ENCODE data around the gene ZNF462. TPM values are rescaled to one million over a fixed set of nuclear protein-coding genes. Genes with fewer than 3 reads are reported as not detected.

ZNF462 gene
- total and polyA plus RNA-seq, 2 of the 4 experiments (the other 2 are of a cell fraction), result 6.1 to 18.8 TPM

DNA sequence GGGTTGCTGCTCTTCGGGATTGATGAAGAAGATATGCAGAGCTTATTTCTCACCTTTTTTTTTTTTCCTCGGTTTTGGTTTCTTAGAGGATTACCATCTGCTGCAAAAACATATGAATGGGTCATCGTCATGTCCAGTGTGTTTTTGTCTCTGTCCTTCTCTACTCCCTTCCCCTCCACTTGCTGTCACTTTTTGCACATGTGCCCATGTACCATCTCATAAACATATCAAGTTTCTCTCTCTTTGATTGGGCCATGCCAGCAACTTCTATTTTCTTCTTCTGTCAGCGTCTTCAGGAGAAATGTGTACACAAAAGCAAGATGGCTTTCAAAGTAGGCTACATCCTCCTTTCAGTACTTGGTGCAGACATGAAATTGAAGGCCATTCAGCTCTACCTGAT, 57.1 kb downstream of the ZNF462 start:
- Histone ChIP-seq H2AK5ac (ENCODE audit: low read depth, low read length) (peak overlapping the region; percentile 77), H3K4me3 (ENCODE audit: insufficient read depth, low read depth, low read length) (no peak overlapping the region), H3K27ac (ENCODE audit: insufficient read depth, low read length) (peak overlapping the region; percentile 29; the same call in 1 of the 2 replicates), H3K79me1 (ENCODE audit: low read depth in 1 of 2, low read length in 2 of 2) (peaks cover 10 to 38% of the 10 kb centered on the region in 2 experiments; a peak in 3 of 4 replicates), H4K91ac (ENCODE audit: insufficient read depth, low read depth, low read length) (peak overlapping the region; percentile 46; the same call in 1 of the 2 replicates), H4K8ac (ENCODE audit: low read depth in 2 of 2, low read length in 2 of 2) (peak overlapping the region in 1 of 2 experiments; percentile 61; a peak in 1 of 4 replicates), H3K4me2 (ENCODE audit: low read depth, low read length) (no peak overlapping the region), H3K23ac (ENCODE audit: low read depth, low read length) (no peak overlapping the region), H4K5ac (ENCODE audit: low read depth, low read length) (peak overlapping the region; percentile 73), H3K9me3 (ENCODE audit: control insufficient read depth, insufficient read depth, low read length) (no peaks in the 10 kb centered on the region), H2AFZ (replicated peaks; ENCODE audit: low read length, poor library complexity) (no peak overlapping the region), H3K9ac (ENCODE audit: low read depth, low read length) (no peak overlapping the region), H4K20me1 (ENCODE audit: insufficient read depth, low read length) (no peaks in the 10 kb centered on the region; the same call in 1 of the 2 replicates), H2BK20ac (ENCODE audit: low read depth, low read length) (0 out of 2 replicates have a peak overlapping the region, but pooled peaks have one; percentile 6), H3K9me1 (ENCODE audit: insufficient read depth, low read length) (no peaks in the 10 kb centered on the region; the same call in 1 of the 2 replicates), H2BK15ac (ENCODE audit: low read depth, low read length) (0 out of 3 replicates have a peak overlapping the region, but pooled peaks have one; percentile 27), H2AK9ac (replicated peaks; ENCODE audit: low read depth, low read length, poor library complexity) (no peak overlapping the region), H3K36me3 (ENCODE audit: control insufficient read depth, insufficient read depth, low read length) (peaks cover 10% of the 10 kb centered on the region), H3K27me3 (ENCODE audit: control insufficient read depth, insufficient read depth, low read length) (no peaks in the 10 kb centered on the region), H2BK120ac (ENCODE audit: low read depth, low read length) (peak overlapping the region; percentile 13), H2BK5ac (ENCODE audit: low read depth, low read length, poor library complexity, severe bottlenecking) (peak overlapping the region; percentile 85), H3K18ac (ENCODE audit: low read depth, low read length) (peak overlapping the region; percentile 63), H3K4ac (ENCODE audit: low read depth, low read length) (peak overlapping the region; percentile 42; the same call in 1 of the 2 replicates), H3K56ac (ENCODE audit: extremely low read depth, insufficient read depth, low read length) (no peak overlapping the region), H3K4me1 (ENCODE audit: control insufficient read depth, insufficient read depth, low read length) (peaks cover 18% of the 10 kb centered on the region), H3K14ac (replicated peaks; ENCODE audit: low read depth, low read length) (0 out of 2 replicates have a peak overlapping the region, but pooled peaks have one; percentile 13)
- WGBS, 2 experiments (ENCODE audit: extremely low coverage in 2 of 2, insufficient read length in 1 of 2), result no CpG with 5 or more reads among the region's 4 CpGs
- dilution Hi-C loops (cut with HindIII; ENCODE audit: low sequenced_read_pairs, unreplicated experiment), result no loop called here
- no TSS peak for BruUV-seq (replicated peaks)
- CTCF ChIA-PET, result interaction anchor here (0.6 kb wide), 1 partner anchor 38 kb away, joined by 5 read pairs; no protein-coding TSS in a partner anchor
- TF ChIP-seq CEBPB (IDR thresholded peaks at IDR 0.05; ENCODE audit: low read depth, low read length), result no peak
- no peak for TF ChIP-seq MAZ (IDR thresholded peaks at IDR 0.05; ENCODE audit: borderline replicate concordance, low read depth, low read length)
- TF ChIP-seq, protein P1, sequence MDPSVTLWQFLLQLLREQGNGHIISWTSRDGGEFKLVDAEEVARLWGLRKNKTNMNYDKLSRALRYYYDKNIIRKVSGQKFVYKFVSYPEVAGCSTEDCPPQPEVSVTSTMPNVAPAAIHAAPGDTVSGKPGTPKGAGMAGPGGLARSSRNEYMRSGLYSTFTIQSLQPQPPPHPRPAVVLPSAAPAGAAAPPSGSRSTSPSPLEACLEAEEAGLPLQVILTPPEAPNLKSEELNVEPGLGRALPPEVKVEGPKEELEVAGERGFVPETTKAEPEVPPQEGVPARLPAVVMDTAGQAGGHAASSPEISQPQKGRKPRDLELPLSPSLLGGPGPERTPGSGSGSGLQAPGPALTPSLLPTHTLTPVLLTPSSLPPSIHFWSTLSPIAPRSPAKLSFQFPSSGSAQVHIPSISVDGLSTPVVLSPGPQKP (IDR thresholded peaks at IDR 0.05; ENCODE audit: borderline replicate concordance, low read depth, low read length), result no peak
- TF ChIP-seq CHD1 (IDR thresholded peaks at IDR 0.05; ENCODE audit: low read depth, low read length), result no peak
- no peak for TF ChIP-seq NFE2L2 (IDR thresholded peaks at IDR 0.05; ENCODE audit: low read depth, low read length)
- TF ChIP-seq POLR2A (IDR thresholded peaks at IDR 0.05; ENCODE audit: low read depth, low read length), result no peak
- TF ChIP-seq, protein P2, sequence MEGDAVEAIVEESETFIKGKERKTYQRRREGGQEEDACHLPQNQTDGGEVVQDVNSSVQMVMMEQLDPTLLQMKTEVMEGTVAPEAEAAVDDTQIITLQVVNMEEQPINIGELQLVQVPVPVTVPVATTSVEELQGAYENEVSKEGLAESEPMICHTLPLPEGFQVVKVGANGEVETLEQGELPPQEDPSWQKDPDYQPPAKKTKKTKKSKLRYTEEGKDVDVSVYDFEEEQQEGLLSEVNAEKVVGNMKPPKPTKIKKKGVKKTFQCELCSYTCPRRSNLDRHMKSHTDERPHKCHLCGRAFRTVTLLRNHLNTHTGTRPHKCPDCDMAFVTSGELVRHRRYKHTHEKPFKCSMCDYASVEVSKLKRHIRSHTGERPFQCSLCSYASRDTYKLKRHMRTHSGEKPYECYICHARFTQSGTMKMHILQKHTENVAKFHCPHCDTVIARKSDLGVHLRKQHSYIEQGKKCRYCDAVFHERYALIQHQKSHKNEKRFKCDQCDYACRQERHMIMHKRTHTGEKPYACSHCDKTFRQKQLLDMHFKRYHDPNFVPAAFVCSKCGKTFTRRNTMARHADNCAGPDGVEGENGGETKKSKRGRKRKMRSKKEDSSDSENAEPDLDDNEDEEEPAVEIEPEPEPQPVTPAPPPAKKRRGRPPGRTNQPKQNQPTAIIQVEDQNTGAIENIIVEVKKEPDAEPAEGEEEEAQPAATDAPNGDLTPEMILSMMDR (conservative IDR thresholded peaks at IDR 0.05; ENCODE audit: low read depth, low read length), result no peak
- TF ChIP-seq, protein P3, sequence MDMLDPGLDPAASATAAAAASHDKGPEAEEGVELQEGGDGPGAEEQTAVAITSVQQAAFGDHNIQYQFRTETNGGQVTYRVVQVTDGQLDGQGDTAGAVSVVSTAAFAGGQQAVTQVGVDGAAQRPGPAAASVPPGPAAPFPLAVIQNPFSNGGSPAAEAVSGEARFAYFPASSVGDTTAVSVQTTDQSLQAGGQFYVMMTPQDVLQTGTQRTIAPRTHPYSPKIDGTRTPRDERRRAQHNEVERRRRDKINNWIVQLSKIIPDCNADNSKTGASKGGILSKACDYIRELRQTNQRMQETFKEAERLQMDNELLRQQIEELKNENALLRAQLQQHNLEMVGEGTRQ (IDR thresholded peaks at IDR 0.05; ENCODE audit: low read depth, low read length), result no peak
- no peak for TF ChIP-seq RFX5 (IDR thresholded peaks at IDR 0.05; ENCODE audit: low read depth, low read length)
- TF ChIP-seq MXI1 (IDR thresholded peaks at IDR 0.05; ENCODE audit: borderline replicate concordance, low read depth, low read length), result no peak
- TF ChIP-seq FOS (IDR thresholded peaks at IDR 0.05; ENCODE audit: low read depth, low read length), result no peak
- TF ChIP-seq SMC3 (IDR thresholded peaks at IDR 0.05; ENCODE audit: low read depth, low read length), result no peak
- TF ChIP-seq RAD21 (IDR thresholded peaks at IDR 0.05; ENCODE audit: low read length), result no peak
- no peak for TF ChIP-seq MAFK (IDR thresholded peaks at IDR 0.05; ENCODE audit: low read depth, low read length)
- intact Hi-C loops (cut with micrococcal nuclease), result no loop called here
- in situ Hi-C loops (cut with MboI; ENCODE audit: low sequenced_read_pairs), result loop anchor here (5.0 kb wide), 1 partner anchor 58 kb away; the partner anchor contains the start of gene ZNF462
- POLR2A ChIA-PET (ENCODE audit: unreplicated experiment), result no interaction called here
- DNase-seq (no peak), ATAC-seq (ENCODE audit: low read depth) (no peak)
